Stomach (tissue), 9 donors: ENCODE results near the gene HMGA1. TPM values are rescaled to one million over a fixed set of nuclear protein-coding genes. Genes with fewer than 3 reads are reported as not detected.
"Not testable (repeated sequence)": the region's sequence is repeated elsewhere in the genome, so short reads cannot be mapped to it uniquely, and the experiment has no call there.

ENCODE experiments used
- DNase-seq, 2 donors: peaks; one replicate each; pipeline versions ENCODE4 v3.0.0 to v3.0.0-alpha.2; 2013 to 2019
- H3K27ac ChIP-seq, 5 donors: fragments of 200-600 bp in 4 of 5; sonication (generic) in 4 of 5; one replicate each; pipeline ENCODE4 v1.5.1; 2013 to 2019; ENCODE audit warnings: mild to moderate bottlenecking in 1 of 5, moderate library complexity in 1 of 5
- H3K27me3 ChIP-seq, 3 donors: fragments of 200-600 bp; sonication (generic); one replicate each; pipeline ENCODE4 v1.5.1; 2017 to 2019; ENCODE audit warnings: mixed run types in 1 of 3
- H3K36me3 ChIP-seq, 4 donors: fragments of 200-600 bp; sonication (generic); 1 replicate in 3 of 4; 2 replicates in 1 of 4; pipeline ENCODE4 v1.5.1; 2016 to 2019
- H3K4me1 ChIP-seq, 4 donors: fragments of 200-600 bp; sonication (generic); one replicate each; pipeline ENCODE4 v1.5.1; 2016 to 2019
- H3K4me3 ChIP-seq, 4 donors: fragments of 200-600 bp; sonication (generic) in 3 of 4; one replicate each; pipeline ENCODE4 v1.5.1; 2016 to 2019; ENCODE audit warnings: mild to moderate bottlenecking in 1 of 4
- H3K9me3 ChIP-seq, 4 donors: fragments of 200-600 bp; sonication (generic); one replicate each; pipeline ENCODE4 v1.5.1; 2016 to 2019
- CTCF ChIP-seq, 7 experiments: fragments of 450-650 bp in 4 of 7; fragments of 200-600 bp in 3 of 7; sonication (generic) in 3 of 7; IDR thresholded peaks; one replicate each; pipeline ENCODE4 v1.5.1; 2016 to 2019; ENCODE audit warnings: antibody characterized with exemption in 7 of 7, control low read depth in 2 of 7, mild to moderate bottlenecking in 1 of 7
- EP300 ChIP-seq: sonication (generic); formaldehyde crosslinking; IDR thresholded peaks from one replicate; pipeline ENCODE4 v1.6.1; 2017; ENCODE audit warnings: antibody characterized with exemption
- POLR2A ChIP-seq, 4 donors: fragments of 450-650 bp; IDR thresholded peaks; one replicate each; pipeline ENCODE4 v1.6.1; 2016; ENCODE audit warnings: antibody characterized with exemption in 4 of 4, control low read depth in 2 of 4, mild to moderate bottlenecking in 1 of 4, moderate library complexity in 1 of 4
- POLR2AphosphoS5 ChIP-seq, 3 donors: sonication (generic); formaldehyde crosslinking; IDR thresholded peaks; one replicate each; pipeline ENCODE4 v1.6.1; 2016; ENCODE audit warnings: antibody characterized with exemption in 3 of 3
- WGBS, 5 donors: extraction: QIAGEN DNeasy Blood & Tissue Kit in 3 of 5; methylation state at CpG; one replicate each; pipeline versions ENCODE4 v1.1.5 to v1.1.7; 2013 to 2018; 5-methylcytosine and 5-hydroxymethylcytosine counted together
- intact Hi-C: fragments of 100-400 bp; cut with DNase I; formaldehyde crosslinking; loops from one replicate; pipeline ENCODE4 v1.15.1; 2023; ENCODE audit warnings: low total_unique reads
- polyA plus RNA-seq, 3 donors: library from polyadenylated mRNA; stranded (reverse); fragments of 200-250 nt; gene quantifications; one replicate each; pipeline ENCODE4 v1.2.3, GENCODE V29; 2013
- total RNA-seq, 5 donors: library from RNA; depleted of rRNA; stranded (reverse); fragments of >200 nt; gene quantifications; one replicate each; pipeline versions ENCODE4 v1.1.0 to v1.2.3, GENCODE V29; 2014 to 2016
- donor health status: healthy with polysubstance abuse.
- donor health status: Bipolar disorder and iron deficiency.
- donor health status: healthy.

The HMGA1 gene
- total and polyA plus RNA-seq, 8 donors = 9.3 to 114 (median 67.4) TPM

GRCh38 chr6:34248727-34249468 lies 12.2 kb downstream of the HMGA1 start, which contains the start of gene SMIM29:
Gene SMIM29, minus strand, starts transcription at chr6:34249006. Its CDS starts 1,215 bp downstream, at chr6:34247791.
- H3K9me3 ChIP-seq = no peaks in the 10 kb centered on the region
- H3K4me1 ChIP-seq = peaks cover 22 to 49% (median 38%) of the 10 kb centered on the region in 4 donors
- H3K27me3 ChIP-seq = no peaks in the 10 kb centered on the region
- TF ChIP-seq EP300 (no peak), POLR2A (IDR thresholded peaks at IDR 0.05) (peak in 2 of 4 donors; percentile 24 to 57), CTCF (IDR thresholded peaks at IDR 0.05) (peak in 5 of 7 experiments; percentile 91 to 99 (median 98)), POLR2AphosphoS5 (IDR thresholded peaks at IDR 0.05) (peak; percentile 56 to 91 (median 84))
- intact Hi-C loops = loop anchor here (5.0 kb wide), 1 partner anchor 163 kb away; no protein-coding TSS in a partner anchor
- H3K36me3 ChIP-seq = peaks cover 0 to 8% (median 1%) of the 10 kb centered on the region in 4 donors
- peak within 1 kb of the TSS; percentile 63 to 89 (median 66) for H3K4me3 ChIP-seq
- peak; percentile 97 to 98 for DNase-seq
- peak within 1 kb of the TSS; percentile 86 to 94 (median 89) for H3K27ac ChIP-seq
- 0 to 2% (median 1%) methylated on average over 29 to 79 of the region's 79 CpGs for WGBS, 5 donors

GRCh38 chr6:34249469-34250261 lies 13.0 kb downstream of the HMGA1 start:
- Histone ChIP-seq H3K9me3 (no peaks in the 10 kb centered on the region), H3K4me3 (peak overlapping the region; percentile 63 to 89 (median 66)), H3K27me3 (no peaks in the 10 kb centered on the region), H3K4me1 (peaks cover 15 to 42% (median 30%) of the 10 kb centered on the region in 4 donors), H3K36me3 (peaks cover 0 to 6% (median 1%) of the 10 kb centered on the region in 4 donors), H3K27ac (peak overlapping the region; percentile 86 to 94 (median 89))
- TF ChIP-seq POLR2AphosphoS5 (IDR thresholded peaks at IDR 0.05) = no peak
- no peak for TF ChIP-seq POLR2A (IDR thresholded peaks at IDR 0.05)
- DNase-seq = no peak
- intact Hi-C loops = loop anchor here (5.0 kb wide), 1 partner anchor 163 kb away; no protein-coding TSS in a partner anchor
- WGBS, 5 donors = 40 to 43% (median 43%) methylated on average over 18 of the region's 18 CpGs

GRCh38 chr6:34252395-34252794 lies 15.7 kb downstream of the HMGA1 start:
- H3K9me3 ChIP-seq, H3K27me3 ChIP-seq, intact Hi-C loops, H3K36me3 ChIP-seq, H3K4me3 ChIP-seq, DNase-seq, H3K27ac ChIP-seq: not testable (repeated sequence)
- WGBS, 5 donors = 24 to 50% (median 49%) methylated on average over 2 of the region's 2 CpGs
- peaks cover 11 to 21% (median 19%) of the 10 kb centered on the region in 4 donors for H3K4me1 ChIP-seq

- WGBS, 5 donors = 87 to 95% (median 93%) methylated on average over 6 of the region's 6 CpGs
- Histone ChIP-seq H3K36me3 (peaks cover 0 to 3% (median 0%) of the 10 kb centered on the region in 4 donors), H3K9me3 (no peaks in the 10 kb centered on the region), H3K27me3 (no peaks in the 10 kb centered on the region), H3K27ac (no peak overlapping the region), H3K4me3 (no peak overlapping the region), H3K4me1 (no peaks in the 10 kb centered on the region)
- intact Hi-C loops = no loop called here
- no peak for DNase-seq
- TF ChIP-seq CTCF (IDR thresholded peaks at IDR 0.05) = no peak
- TF ChIP-seq EP300 = no peak
- TF ChIP-seq POLR2AphosphoS5 (IDR thresholded peaks at IDR 0.05) = no peak
- TF ChIP-seq POLR2A (IDR thresholded peaks at IDR 0.05) = no peak
Measured at GRCh38 chr6:34259529-34260069, 22.9 kb downstream of the HMGA1 start.
